Stimulated activated CD4-positive, alpha-beta T cell treated with anti-CD3 and anti-CD28 coated beads, Interleukin-2, amount 100 ng/mL, for 4 hours (primary cell): ENCODE results near the gene HS6ST3.

Experiments
- DNase-seq: peaks from one replicate; pipeline ENCODE4 v3.0.0-alpha.2; 2020; ENCODE audit warnings: low read depth

The HS6ST3 gene

DNA sequence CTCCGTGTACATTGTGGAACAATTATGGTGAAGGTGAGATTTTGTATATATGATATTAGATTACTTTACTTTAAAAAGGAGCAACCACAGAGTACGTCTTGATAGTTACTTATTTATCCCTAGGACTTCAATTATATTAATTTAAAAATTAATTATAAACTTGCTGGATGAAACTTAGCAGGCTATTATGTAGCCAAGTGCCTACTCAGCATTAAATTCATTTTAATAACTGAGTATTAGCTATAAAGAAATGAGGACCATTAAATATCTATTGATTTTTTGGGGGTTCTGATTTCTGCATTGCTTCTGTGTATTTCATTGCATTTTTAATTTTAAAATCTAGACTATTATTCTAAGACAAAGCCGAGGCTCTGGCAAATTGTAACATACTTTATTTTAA is 109.4 kb downstream of the HS6ST3 start:
- no peak for DNase-seq

DNA sequence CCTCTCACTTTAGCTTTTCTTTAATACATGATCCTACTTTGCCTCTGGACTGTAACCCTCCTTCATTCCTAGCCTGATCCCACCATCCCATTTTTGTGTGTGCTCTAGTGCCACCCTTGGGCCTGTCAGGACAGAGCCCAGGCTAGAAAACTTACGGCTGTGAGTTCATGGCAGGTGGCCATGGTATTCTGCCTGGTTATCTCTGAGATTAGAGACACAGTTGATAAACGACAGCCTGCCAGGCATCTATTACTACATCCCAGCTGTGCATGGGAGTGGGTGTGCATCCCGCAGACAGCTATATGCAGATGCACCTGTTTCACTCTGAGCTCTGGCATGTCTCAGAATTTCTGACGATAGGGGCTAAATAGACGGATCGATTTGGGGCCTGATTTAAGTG is 110.9 kb downstream of the HS6ST3 start:
- DNase-seq: no peak

DNA sequence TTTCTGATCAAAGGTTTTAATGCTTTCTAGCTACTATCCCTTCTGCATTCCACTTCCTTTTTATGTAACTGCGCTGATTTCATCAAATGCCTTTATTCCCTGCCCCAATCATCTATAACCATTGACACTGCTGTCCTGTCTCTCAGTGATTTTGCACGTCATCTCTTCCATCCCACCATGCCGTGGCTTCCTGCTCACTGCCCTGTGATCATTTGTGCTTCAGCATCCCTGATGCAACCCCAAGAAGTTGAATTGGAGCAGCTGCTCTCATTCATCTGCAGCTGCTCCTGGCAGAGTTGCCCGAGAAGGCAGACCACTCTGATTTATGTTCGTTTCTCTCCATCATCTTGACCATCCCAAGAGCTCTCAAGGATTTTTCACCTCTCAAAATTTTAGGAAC is 112.4 kb downstream of the HS6ST3 start:
- DNase-seq: no peak

DNA sequence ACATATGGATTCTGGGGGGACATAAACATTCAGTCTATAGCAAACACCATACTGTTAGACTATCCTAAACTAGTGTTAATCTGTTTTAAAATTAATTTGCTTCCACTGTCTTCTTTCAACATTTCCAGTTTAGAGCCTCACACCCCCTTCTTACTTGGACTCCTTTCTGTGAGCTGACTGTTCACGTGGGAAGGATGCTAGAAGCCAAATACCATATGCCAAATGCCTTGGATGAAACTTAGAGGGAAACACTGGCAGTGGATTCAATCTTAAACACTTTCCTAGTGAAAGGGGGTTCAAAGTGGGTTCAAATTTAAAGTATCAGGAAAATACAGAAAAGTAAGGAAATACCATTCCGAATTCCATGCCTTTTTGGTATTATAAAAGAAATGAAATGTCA is 113.6 kb downstream of the HS6ST3 start:
- no peak for DNase-seq

DNA sequence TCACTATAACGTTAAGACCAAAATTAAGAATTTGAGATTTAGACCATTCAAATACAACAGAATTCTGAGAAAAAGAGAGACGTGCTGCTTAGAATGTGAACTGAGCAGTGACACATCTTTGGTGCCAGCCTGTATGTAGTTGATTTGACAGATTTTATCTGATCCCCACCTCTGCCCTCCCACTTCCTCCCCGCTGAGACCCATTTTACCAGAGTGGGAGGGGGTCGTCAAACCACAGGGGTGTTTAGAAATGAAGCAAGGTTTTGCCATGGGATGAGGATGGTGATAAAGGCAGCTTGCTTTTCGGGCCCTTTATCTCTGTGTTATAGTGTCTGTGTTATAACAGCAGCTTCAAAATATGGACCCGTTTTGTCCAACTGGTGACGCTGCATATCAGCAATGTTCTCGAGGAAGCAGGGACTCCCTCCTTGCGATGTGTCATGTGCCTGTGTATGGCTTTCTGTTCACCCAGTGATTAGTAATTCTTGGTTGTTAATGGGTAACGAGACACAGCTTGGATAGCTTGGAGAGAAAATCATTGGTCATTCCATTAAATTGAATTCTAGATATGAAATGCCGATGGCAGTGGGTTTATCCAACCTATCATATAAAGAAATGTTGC is 125.0 kb downstream of the HS6ST3 start:
- DNase-seq: no peak

DNA sequence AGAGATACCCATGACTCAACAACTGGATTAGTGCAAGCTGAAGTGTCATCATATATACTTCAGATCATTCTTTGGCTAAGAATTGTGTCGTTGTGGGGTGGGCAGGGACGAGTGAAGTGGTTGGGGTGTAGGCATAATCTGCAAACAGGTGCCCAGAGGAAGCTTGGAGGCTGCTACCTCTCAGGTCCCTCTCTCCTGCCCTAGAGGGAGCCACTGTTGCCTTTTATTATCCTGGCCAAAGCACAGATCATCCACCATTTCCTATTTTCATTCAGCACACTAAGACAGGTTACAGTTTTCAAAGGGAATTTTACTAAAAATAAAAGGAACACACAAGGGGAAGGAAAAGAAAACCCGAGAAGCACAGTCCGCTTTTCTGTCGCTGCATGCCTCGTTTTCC is 126.6 kb downstream of the HS6ST3 start:
- no peak for DNase-seq

DNA sequence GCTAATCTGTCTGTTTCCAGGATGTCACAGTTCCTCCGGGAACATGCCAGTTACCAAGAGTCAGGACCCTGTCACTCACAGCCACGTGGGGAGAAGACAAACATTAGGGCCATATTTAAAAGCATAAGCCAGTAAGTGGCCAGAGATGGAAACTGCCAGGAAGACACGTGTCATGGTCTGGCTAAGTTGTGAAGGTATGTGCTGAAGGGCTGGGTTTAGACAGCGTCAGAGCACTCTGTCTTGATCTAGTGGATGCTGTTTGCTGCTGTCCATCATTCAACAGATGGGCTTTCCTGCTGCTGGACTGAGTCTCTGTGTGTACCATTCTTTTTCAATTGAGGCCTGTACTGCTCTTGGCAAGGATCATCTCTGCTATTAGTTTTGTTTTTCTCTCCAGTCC is 128.6 kb downstream of the HS6ST3 start:
- DNase-seq: no peak

DNA sequence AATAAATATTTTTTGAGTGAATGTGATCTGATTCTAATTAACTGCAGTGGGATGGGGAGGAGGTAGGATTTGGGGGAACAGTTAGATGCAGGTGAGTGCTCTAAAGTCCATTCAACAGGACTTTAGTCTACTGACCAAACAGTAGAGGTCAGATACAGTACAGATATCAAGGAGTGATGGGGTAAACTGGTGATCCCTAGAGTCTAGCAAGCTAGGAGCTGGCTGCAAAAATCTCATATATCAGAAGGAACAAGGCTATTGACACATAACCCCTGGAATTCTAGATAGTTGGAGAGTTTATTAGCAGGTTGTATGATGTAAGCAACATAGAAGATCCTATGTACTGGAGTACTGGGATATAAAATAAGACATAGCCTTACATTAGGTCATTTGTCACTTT is 131.6 kb downstream of the HS6ST3 start:
- no peak for DNase-seq

DNA sequence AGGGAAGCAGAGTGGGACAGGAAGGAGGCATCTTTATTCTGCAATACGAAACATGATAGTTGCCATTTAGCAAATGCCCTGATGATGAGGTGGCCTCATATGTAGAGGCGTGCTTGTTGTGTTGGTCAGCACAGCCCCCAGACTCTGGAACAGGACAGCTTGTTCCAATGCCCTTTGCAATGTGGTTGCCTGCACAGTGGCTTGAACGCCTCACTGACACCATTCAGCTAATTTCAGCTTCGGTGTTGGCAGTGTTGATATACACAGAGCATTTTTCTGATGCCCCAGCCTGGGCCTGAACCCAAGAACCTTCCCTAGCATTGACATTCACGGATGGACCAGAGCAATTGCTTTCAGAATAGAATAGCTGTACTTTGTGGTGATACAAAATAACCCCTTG is 133.3 kb downstream of the HS6ST3 start:
- no peak for DNase-seq

DNA sequence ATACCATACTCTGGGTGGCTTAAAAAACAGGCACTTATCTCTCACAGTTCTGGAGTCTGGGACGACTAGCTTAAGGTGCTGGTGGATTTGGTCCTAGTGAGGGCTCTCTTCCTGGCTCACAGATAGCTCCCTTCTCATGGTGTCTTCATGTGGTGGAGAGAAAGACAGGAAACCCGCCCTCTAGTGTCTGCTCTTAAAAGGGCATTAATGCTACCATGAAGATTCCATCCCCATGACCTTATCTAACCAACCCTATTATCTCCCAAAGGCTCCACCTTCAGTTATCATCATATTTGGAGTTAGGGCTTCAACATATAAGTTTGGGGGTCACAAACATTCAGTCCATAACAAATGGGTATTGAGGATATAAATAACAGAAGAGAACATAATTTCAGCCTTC is 139.4 kb downstream of the HS6ST3 start:
- DNase-seq: no peak

DNA sequence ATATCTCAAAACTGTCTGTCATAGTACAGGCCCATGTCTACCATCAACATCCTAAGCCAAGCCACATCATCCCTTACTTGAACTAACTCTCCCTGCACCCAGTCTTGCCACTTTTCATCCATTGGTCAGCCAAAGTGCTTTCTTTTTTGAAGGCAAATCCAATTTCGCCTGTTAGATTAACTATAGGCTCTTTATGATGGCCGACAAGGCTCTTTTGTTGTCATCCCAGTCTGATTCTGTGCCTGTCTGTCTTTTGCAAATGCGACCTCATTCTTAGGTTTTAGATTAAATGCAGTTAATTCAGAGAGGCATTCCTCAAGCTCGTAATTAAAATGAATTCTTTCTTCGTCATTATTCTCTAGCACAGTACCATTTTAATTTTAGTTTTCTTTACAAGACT is 148.3 kb downstream of the HS6ST3 start:
- DNase-seq: no peak

DNA sequence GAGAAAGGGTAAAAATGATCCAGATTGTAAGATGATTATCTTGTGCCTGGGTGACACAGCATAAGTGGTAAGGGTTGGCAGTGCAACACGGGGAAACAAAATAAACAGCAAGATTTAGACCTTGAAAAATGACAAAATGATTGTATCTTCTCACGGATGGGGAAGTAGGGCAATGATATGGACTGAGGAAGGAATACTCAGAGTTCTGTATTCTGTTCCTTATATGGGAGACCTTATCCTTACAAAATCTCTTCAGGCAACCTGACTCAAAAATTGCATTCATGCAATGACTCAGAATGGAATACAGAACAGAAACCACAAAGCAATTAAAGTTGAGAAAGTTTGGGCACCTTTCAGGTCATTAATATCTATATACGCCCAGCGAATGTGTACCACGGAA is 149.0 kb downstream of the HS6ST3 start:
- no peak for DNase-seq

DNA sequence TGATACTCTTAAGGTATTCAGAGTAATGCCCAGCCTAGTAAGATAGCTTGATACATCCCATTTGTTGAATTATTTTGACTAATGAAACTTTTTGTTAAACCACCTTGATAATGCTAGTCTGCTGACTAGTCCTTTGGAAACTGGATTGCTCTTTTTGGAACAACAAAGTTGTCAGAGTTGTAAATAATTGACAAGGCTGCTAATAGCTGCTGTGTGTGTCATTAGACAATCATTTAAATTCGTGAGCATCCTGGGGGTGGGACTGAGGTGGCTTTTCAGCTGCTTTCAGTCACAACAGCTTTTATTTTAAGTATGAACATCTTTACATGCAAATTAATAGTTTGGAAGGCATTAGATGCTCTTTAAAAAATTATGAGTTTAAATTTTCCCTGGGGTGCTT is 153.5 kb downstream of the HS6ST3 start:
- DNase-seq: no peak

DNA sequence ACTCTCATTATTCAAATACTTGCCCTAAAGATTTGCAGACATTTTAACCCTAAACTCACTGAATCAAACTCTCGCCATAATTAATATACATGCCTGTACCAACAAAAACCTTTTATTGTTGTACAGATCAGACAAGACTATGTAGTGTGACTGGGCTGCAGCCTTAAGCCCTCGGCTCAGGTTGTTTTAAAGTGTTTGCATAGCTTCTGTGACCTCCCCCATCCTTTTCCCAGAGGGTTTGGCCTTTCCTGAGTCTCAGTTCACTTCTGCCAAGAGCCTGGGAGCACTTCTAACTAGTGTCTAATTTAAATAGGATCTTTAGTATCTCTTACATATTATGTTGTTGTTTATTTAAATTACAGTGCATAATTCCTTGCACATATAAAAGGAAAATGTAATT is 158.2 kb downstream of the HS6ST3 start:
- DNase-seq: no peak

DNA sequence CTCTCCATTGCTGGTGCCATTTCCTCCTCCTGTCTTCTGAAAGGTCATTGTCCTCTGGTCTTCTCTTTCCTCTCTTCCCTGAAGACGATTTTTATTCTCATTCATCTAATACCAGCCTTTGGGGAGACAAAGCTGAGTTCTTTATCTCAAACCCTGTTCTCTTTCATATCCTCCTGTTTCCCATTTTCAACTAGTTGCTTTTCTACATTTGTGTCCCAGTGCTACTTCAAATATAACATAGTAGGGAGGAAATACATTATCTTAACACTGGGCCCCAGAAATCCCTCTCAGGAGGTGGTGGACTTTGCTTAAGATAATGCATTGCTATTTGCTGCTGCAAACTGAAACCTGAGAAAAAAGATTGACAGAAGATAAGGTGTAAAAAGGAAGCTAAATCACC is 159.1 kb downstream of the HS6ST3 start:
- no peak for DNase-seq

DNA sequence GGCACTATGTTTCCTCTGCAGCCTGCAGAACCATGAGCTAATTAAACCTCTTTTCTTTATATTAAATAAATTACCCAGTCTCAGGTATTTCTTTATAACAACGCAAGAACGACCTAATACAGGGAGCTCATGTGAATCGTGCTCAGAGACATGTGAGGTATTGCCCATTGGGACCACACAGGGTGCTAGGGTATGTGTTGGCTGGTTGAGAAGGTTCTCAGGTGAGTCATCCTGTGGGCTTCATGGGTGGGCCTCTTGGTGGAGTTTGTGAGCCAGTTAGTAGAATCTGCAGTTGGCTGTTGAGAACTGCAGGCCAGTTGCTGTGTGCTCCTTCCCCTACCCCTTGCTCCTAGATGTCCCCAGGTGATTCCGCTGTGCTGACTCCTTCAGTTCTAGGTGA is 163.0 kb downstream of the HS6ST3 start:
- no peak for DNase-seq

DNA sequence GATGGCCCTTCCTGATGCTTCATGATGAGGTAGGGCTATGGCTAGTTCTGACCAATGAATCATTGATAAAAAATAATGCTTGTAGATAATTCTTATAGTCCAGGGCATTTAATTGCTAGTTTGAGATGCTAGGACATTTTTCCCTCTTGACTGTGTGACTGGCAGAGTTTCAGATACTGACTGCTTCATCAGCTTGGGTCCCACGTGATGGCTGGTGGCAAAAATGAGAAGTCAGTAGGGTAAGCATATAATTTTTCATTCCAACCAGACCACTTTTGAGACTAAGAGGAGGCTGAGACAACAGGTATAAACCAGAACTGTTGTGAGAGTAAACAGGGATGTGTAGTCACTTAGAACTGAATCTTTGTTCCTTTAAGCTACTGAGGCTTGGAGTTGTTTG is 183.3 kb downstream of the HS6ST3 start:
- DNase-seq: no peak

DNA sequence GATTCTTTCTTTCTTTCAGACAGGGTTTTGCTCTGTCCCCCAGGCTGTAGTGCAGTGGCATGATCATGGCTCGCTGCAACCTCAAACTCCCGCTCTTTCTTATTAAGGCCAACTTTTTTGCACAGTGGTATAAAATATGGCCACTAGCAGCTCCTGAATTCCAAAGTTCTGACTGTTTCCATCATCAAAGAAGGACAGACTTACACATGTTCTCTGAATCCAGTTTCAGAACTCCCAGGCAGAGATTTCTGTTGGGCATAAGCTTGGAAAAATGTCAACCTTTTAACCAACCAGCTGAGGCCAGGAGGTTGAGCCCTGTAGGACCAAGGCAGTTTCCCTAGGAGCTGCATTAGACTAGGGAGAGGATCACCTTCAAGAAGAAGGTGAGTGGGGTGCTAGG is 184.1 kb downstream of the HS6ST3 start:
- no peak for DNase-seq

DNA sequence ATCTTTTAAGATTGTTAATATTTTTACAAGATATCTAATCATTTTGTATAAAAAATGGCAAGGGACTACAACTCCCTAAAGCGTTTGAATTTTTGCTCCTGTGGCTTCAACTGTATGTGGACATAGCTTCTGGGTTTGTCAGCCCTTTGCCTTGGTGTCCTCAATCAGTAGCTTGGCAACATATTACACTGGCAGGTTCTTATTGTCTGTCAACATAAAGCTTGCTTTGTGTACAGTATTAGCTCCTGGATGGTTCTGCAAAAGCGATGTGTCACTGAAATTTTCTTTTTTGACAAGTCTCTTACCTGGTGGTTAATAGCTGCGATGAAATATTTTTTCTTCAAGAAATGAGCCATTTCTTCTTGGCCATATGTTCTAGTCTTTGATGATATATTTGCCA is 190.0 kb downstream of the HS6ST3 start:
- no peak for DNase-seq

DNA sequence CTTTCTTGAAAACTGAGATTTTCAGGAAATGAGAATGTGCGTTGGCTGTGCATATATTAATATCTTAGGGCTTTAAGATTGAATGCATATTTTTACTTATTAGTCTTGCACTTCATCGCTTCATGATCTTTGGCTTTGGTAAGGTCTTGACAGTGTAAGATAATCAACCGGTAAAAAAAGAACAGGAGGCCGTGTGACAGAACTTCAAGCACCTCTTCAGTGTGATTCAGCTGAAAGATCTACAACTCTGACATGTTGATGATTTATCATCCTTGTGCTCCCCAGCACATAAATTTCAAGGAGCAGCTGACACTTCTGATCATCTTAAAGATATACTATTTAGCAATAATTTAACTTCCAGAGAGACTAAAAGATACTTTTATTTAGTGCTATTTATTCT is 195.1 kb downstream of the HS6ST3 start:
- no peak for DNase-seq

DNA sequence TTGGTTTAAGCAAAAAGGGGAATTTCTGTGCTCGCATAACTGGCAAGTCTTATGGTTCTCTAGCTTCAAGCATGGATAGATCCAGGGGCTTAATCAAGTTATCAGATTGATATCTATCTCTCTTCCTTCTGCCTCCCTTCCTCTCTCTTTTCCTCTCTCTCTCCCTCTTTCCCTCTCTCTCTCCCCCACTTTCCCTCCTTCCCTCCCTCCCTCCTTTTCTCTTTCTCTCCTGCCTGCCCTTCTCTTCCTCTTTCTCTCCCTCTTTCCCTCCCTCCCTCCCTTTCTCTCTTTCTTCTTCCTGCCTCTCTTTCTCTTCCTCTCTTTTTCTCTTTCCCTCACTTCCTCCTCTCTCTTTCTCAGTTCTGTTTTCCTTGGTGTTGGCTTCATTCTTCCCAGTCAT is 195.8 kb downstream of the HS6ST3 start:
- no peak for DNase-seq

DNA sequence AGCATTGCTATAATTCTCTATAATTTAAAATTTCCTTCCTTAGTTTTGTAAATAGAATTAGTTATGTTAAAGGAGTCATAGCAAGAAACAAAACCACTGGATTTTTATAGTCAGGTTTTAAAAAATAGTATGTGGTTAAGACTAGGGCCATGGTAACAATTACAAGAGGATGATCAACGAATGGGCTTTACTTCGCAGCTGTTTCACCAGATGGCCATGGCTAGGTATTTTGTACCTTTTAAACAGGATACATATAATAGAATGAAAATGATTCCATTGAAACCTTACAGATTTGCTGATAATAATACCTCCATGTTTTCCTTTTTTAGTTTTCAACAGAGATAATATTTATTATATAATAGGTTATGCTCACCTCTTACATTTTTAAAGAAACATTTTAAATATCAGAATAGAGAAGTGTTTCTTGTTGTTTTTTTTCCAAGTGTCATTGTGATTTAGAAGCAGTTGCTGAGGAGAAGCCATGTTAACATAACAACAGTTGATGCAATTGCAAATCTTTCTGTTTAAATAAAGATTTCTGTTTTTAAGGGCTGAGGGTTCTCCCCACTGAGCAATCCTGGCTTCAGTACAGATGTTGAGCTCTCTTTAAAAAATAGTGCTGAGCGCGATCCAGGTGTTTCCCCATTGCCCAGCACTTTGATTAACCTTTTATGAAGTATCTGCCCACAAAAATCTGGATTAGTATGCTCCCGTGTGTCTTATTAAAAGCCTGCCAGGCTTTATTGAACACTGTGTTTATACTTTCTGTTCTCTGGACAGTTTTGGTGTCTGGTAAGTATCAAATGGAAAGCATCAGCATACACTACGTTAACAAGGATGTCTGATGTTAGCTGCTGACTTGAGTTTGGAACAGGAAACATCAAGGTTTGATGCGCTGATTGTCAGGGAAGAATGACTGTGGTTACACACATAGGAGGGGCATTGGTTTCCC is 205.3 kb downstream of the HS6ST3 start:
- no peak for DNase-seq

DNA sequence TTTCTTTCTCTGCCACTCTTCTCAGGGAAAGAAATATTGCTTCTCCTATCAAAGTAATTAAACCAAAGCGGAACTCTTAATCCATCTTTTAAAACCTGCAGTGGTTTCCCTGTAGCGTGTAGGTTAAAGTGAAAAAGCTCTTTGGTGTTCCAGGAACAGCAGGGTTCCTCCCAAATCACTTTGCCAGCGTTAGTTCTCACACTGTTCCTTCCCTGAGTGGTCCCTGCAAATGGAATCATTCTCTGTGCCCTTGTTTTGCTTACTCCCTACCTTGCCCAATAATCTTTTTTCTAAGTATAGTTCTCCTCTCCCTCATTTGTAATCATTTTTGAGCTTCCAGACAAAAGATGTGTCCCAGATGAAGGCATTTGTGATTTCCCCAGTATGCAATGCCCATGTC is 207.5 kb downstream of the HS6ST3 start:
- no peak for DNase-seq

DNA sequence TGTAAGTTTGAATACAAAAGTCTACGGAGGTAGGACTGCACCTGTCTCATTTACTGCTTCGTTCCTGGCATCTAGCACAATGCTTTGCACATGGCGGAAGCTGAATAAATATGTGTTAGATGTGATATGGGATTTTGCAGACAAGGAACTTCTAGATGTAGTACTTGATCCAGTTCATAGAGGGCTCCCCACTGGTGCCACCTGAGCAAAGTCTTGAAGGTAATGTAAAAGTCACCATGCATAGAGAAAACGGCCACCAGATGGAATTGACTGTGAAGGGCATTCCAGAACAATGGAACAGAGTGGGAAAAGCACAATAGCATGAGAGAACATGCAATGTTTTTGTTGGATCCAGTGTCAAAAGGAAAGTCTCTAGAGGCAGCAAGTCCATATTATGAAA is 209.3 kb downstream of the HS6ST3 start:
- DNase-seq: no peak
